ENCODE measurements around the gene PCDH7.

The PCDH7 gene

DNA sequence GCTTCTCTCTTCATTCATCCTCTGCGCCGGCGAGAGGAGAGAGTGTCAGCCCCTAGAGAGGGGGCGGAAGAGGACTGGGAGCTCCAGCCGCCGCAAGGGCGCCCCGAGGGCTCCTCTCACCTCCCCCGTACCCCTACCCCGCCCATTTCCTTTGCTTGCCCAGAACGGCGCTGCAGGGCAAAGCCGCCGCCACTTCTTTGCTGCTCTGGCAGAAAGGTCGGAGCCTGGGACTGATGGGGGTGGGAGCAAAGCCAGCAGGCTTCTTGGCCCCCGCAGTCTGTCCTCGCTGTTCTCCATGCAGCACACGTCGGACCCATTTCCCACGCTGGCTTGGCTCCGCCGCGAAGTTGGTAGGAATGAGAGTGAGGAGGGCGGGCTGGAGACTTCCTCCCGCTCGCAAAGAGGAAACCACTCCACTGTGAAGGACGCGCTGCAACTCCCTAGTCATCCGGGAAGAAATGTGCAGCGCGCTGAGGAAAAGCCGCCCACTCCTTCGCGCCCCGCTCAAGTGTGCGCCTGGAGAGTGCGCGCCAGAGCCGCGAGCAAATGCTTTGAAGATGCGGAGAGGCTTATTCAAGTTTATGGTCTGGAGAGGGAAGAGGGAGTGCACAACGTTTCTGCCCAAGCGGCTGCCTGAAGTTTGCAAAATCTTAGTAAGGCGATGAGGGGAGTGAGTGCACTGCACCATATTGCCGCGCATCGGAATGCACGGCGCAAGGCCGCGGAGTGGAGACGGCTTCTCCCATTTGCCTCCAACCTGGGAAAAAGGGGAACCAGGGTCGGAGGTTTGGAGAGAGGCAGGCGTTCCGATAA is 2.8 kb upstream of the PCDH7 start (continued):
- TF ChIP-seq PATZ1 (tag by site-specific recombination; IDR thresholded peaks at IDR 0.05) (peak; percentile 73), ZNF423 (tag by site-specific recombination; IDR thresholded peaks at IDR 0.05) (no peak), ZNF292 (tag by site-specific recombination; IDR thresholded peaks at IDR 0.05; ENCODE audit: borderline replicate concordance, low read depth) (no peak), ZNF585B (tag by site-specific recombination; IDR thresholded peaks at IDR 0.05) (no peak), ZFHX2 (tag by site-specific recombination; conservative IDR thresholded peaks at IDR 0.05) (peak; percentile 59), IKZF3 (tag by site-specific recombination; IDR thresholded peaks at IDR 0.05) (peak; percentile 79), ZNF654 (tag by site-specific recombination; IDR thresholded peaks at IDR 0.05; ENCODE audit: low read depth) (no peak), ZNF596 (tag by site-specific recombination; IDR thresholded peaks at IDR 0.05) (no peak), ZNF555 (tag by site-specific recombination; conservative IDR thresholded peaks at IDR 0.05) (no peak), ZIC2 (tag by site-specific recombination; IDR thresholded peaks at IDR 0.05) (peak; percentile 52)
- TF ChIP-seq, protein P1, sequence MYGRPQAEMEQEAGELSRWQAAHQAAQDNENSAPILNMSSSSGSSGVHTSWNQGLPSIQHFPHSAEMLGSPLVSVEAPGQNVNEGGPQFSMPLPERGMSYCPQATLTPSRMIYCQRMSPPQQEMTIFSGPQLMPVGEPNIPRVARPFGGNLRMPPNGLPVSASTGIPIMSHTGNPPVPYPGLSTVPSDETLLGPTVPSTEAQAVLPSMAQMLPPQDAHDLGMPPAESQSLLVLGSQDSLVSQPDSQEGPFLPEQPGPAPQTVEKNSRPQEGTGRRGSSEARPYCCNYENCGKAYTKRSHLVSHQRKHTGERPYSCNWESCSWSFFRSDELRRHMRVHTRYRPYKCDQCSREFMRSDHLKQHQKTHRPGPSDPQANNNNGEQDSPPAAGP (tag by site-specific recombination; IDR thresholded peaks at IDR 0.05), result no peak
- TF ChIP-seq, protein P2, sequence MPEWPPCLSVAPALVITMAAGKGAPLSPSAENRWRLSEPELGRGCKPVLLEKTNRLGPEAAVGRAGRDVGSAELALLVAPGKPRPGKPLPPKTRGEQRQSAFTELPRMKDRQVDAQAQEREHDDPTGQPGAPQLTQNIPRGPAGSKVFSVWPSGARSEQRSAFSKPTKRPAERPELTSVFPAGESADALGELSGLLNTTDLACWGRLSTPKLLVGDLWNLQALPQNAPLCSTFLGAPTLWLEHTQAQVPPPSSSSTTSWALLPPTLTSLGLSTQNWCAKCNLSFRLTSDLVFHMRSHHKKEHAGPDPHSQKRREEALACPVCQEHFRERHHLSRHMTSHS (tag by site-specific recombination; IDR thresholded peaks at IDR 0.05), result no peak
- TF ChIP-seq, protein P3, sequence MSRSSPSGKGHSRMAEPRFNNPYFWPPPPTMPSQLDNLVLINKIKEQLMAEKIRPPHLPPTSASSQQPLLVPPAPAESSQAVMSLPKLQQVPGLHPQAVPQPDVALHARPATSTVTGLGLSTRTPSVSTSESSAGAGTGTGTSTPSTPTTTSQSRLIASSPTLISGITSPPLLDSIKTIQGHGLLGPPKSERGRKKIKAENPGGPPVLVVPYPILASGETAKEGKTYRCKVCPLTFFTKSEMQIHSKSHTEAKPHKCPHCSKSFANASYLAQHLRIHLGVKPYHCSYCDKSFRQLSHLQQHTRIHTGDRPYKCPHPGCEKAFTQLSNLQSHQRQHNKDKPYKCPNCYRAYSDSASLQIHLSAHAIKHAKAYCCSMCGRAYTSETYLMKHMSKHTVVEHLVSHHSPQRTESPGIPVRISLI (tag by site-specific recombination; IDR thresholded peaks at IDR 0.05), result no peak

GRCh38 chr4:30718021-30718542 is 2.1 kb upstream of the PCDH7 start:
- ChIA-PET CTCF (interaction anchor here (0.5 to 0.7 kb wide), 2 partner anchors 192 to 304 kb away, joined by 3 read pairs; no protein-coding TSS in a partner anchor), POLR2A (interaction anchor here (0.5 to 1.5 kb wide), 7 partner anchors 10 to 357 kb away, joined by 3 to 6 read pairs (median 5); no protein-coding TSS in a partner anchor)
- Histone ChIP-seq H3K4me1 (ENCODE audit: control insufficient read depth, insufficient read depth, low read length) (no peaks in the 10 kb centered on the region), H3K36me3 (ENCODE audit: control insufficient read depth in 2 of 2, insufficient read depth in 1 of 2, low read length in 2 of 2) (peaks cover 0 to 9% of the 10 kb centered on the region in 2 experiments; a peak in 1 of 3 replicates), H3K27ac (ENCODE audit: extremely low read depth, low read depth, low read length) (peak overlapping the region; percentile 98), H3K4me3 (ENCODE audit: low read depth, low read length) (peak overlapping the region; percentile 86), H3K9me3 (ENCODE audit: control insufficient read depth, insufficient read depth, low read depth, low read length) (no peaks in the 10 kb centered on the region)
- no peak for TF ChIP-seq ZNF449 (tag by site-specific recombination; IDR thresholded peaks at IDR 0.05)
- TF ChIP-seq ZFP37 (tag by site-specific recombination; IDR thresholded peaks at IDR 0.05), result no peak
- TF ChIP-seq ZNF169 (tag by site-specific recombination; IDR thresholded peaks at IDR 0.05), result no peak
- TF ChIP-seq, protein P4, sequence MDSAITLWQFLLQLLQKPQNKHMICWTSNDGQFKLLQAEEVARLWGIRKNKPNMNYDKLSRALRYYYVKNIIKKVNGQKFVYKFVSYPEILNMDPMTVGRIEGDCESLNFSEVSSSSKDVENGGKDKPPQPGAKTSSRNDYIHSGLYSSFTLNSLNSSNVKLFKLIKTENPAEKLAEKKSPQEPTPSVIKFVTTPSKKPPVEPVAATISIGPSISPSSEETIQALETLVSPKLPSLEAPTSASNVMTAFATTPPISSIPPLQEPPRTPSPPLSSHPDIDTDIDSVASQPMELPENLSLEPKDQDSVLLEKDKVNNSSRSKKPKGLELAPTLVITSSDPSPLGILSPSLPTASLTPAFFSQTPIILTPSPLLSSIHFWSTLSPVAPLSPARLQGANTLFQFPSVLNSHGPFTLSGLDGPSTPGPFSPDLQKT (IDR thresholded peaks at IDR 0.05; ENCODE audit: borderline replicate concordance, low read depth, low read length), result no peak
- no peak for TF ChIP-seq ZNF558 (tag by site-specific recombination; IDR thresholded peaks at IDR 0.05)
- TF ChIP-seq ZNF658 (tag by site-specific recombination; IDR thresholded peaks at IDR 0.05), result no peak
- TF ChIP-seq ZNF692 (tag by site-specific recombination; IDR thresholded peaks at IDR 0.05), result no peak
- TF ChIP-seq GLI4 (tag by site-specific recombination; IDR thresholded peaks at IDR 0.05), result no peak
- TF ChIP-seq TSHZ1 (tag by site-specific recombination; IDR thresholded peaks at IDR 0.05; ENCODE audit: borderline replicate concordance), result no peak

Measured in HEK293 (cell line).